Dendritic cell treated with granulocyte-macrophage colony-stimulating factor and Interleukin-4, amounts not matched to agents 40 ng/mL and 50 ng/mL, for 4 days (primary cell): Measurements from ENCODE around the gene ARSJ.
"Not testable (repeated sequence)": the region's sequence is repeated elsewhere in the genome, so short reads cannot be mapped to it uniquely, and the experiment has no call there.

Source experiments
- H3K27ac Mint-ChIP-seq: one replicate; pipeline ENCODE4 v1.8.0; 2022; ENCODE audit warnings: mild to moderate bottlenecking, mixed read lengths
- H3K27me3 Mint-ChIP-seq: one replicate; pipeline ENCODE4 v1.8.0; 2022; ENCODE audit warnings: mild to moderate bottlenecking, mixed read lengths
- H3K36me3 Mint-ChIP-seq: one replicate; pipeline ENCODE4 v1.8.0; 2022; ENCODE audit warnings: low read depth, mixed read lengths
- H3K4me1 Mint-ChIP-seq: one replicate; pipeline ENCODE4 v1.8.0; 2022; ENCODE audit warnings: low read depth, mixed read lengths
- H3K4me3 Mint-ChIP-seq: one replicate; pipeline ENCODE4 v1.8.0; 2022; ENCODE audit warnings: mild to moderate bottlenecking, moderate library complexity, mixed read lengths
- H3K9me3 Mint-ChIP-seq: one replicate; pipeline ENCODE4 v1.8.0; 2022; ENCODE audit warnings: mixed read lengths
- intact Hi-C: fragments of 100-400 bp; cut with micrococcal nuclease; formaldehyde crosslinking; loops from one replicate; pipeline ENCODE4 v1.15.0; 2022

The ARSJ gene

DNA sequence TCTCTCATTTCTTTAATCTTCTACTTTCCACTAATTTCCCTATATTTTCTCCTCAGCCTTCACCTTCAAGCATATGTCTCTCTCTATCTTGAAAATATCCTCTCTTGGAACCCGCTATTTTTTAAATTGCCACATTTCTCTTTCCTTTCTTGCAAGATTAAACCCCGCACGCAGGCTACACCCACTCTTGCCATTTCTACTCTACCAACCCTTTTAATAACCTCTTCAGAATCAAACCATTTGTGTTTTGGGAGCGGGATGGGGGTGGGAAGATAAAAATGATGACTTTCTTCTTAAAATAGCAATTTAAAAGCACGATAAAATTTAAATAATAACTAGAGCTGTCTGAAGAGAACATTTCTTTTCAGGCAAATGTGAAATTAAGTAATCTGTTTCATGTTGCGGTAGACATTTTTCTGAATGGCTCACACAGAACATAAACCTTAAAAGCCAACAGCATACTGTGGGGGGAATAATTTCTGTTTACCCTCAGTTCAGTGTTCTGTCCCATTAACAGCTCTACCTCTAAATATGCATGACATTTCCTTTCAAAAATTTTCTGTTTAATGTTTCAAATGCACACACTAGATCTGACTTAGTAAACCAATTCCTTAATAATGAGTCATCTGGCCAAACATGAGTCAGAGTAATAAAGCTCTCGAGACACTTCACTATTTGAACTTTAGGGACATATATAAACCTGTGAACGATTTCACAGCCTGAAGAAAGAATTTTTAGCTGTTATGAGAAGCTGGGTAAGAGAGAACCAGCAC lies 20.5 kb downstream of the ARSJ start:
- Mint-ChIP-seq H3K4me1 (no peaks in the 10 kb centered on the region), H3K36me3 (no peaks in the 10 kb centered on the region), H3K4me3 (no peak overlapping the region), H3K27me3 (peaks cover 2% of the 10 kb centered on the region), H3K9me3 (peaks cover 12% of the 10 kb centered on the region), H3K27ac (no peak overlapping the region)
- intact Hi-C loops: no loop called here

DNA sequence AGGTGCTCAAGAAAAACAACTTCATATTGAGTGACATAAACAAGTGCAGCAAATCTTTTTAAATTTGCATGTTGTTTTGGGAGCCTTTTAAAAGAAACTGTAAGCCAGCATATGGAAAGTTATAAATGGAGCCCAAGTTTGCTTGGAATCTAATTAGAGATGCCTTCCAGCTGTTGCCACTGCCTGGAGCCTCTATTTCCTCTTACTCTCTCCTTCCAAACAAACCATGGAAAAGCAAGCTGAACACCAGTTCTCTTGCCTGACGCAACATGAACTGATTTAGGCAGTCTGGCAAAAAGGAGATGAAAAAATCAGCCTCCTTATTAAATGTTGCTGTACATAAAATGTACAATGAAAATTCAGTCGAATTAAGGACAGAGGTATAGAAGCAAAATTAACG lies 21.5 kb downstream of the ARSJ start:
- peaks cover 2% of the 10 kb centered on the region for H3K27me3 Mint-ChIP-seq
- no peaks in the 10 kb centered on the region for H3K36me3 Mint-ChIP-seq
- H3K27ac Mint-ChIP-seq: no peak overlapping the region
- no peaks in the 10 kb centered on the region for H3K4me1 Mint-ChIP-seq
- H3K4me3 Mint-ChIP-seq: no peak overlapping the region
- peaks cover 6% of the 10 kb centered on the region for H3K9me3 Mint-ChIP-seq
- intact Hi-C loops: no loop called here

DNA sequence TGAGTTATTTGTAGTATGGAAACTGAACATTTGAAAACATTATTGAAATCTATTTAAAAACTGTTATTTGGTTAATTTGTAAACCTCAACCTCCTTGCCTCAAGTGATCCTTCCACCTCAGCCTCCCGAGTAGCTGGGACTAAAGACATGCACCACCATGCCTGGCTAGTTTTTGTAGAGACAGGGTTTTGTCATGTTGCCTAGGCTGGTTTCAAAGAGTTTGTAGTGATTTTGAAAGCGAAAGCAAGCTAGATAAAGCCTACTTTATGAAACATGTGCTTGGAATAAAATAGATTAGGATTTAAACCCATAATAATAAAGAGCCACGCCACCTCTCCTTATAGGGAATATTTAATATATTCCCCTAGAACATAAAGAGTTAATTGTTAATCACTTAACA lies 23.5 kb downstream of the ARSJ start:
- no peak overlapping the region for H3K27ac Mint-ChIP-seq
- no peak overlapping the region for H3K4me3 Mint-ChIP-seq
- no peaks in the 10 kb centered on the region for H3K4me1 Mint-ChIP-seq
- H3K36me3 Mint-ChIP-seq: no peaks in the 10 kb centered on the region
- peaks cover 6% of the 10 kb centered on the region for H3K27me3 Mint-ChIP-seq
- intact Hi-C loops: no loop called here
- H3K9me3 Mint-ChIP-seq: no peaks in the 10 kb centered on the region

DNA sequence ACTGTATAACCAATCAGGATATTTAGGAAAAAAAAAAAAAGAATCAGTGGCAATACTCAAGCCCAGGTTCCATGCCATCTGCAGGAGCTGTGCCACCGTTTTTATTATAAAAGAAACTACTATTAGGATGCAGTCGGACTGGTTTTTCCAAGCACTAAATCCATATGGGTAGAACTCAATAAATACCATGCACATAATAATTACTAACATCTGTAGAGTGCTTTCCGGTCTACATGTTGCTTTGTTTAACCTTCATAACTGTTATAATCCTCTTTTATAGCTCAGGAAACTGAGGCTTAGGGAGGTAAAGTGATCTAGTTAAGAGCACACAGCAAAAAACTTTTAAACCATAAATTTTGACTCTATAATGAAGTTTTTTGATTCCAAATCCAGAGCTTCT lies 24.0 kb downstream of the ARSJ start:
- Mint-ChIP-seq H3K36me3 (no peaks in the 10 kb centered on the region), H3K4me3 (no peak overlapping the region), H3K4me1 (no peaks in the 10 kb centered on the region), H3K27me3 (peaks cover 6% of the 10 kb centered on the region), H3K27ac (no peak overlapping the region), H3K9me3 (no peaks in the 10 kb centered on the region)
- intact Hi-C loops: no loop called here

DNA sequence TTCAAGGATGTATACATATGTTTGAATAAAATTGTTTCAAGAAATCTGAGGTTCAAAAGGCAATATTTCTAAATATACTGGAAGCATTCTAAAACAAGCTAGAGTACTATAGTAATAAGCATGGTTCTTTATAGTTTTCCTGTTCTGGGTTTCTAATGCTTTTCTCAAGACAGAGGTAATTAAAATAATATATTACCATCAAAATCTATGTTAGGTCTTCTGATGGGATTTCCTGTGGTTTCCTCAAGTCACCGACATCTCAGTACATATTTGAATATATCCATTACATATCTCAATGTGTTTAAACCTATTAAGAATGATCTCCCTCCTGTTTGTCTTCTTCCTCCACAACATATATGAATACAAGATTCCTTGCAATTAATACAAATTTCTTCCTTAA lies 25.6 kb downstream of the ARSJ start:
- intact Hi-C loops: loop anchor here (2.0 kb wide), 1 partner anchor 117 kb away; no protein-coding TSS in a partner anchor

DNA sequence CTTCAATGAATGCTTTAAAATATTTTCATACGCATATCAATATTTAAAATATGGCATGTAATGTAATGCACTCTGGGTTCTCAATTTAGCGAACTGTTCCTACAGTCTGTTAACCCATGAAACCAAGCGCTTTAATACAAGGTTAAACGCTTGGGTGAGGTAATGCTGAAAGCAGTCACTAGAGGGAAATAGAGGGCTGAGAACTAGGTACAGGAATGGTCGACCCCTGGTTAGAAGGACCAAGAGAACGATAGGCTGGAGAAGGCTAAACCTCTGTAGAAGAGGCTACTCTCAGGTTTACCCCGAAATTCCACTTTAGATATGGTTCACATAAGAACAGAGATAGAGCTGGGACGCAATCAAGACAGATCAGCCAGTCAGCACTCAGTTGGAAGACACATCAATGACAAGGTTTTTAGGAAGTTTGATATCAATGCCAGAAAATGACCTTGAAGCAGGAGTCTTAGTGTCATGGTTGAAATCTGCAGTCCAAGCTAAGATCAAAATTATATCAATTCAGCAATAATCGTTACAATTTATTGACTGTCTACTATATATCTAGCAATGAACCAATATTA lies 26.9 kb downstream of the ARSJ start:
- H3K4me3 Mint-ChIP-seq: no peak overlapping the region
- H3K36me3 Mint-ChIP-seq: no peaks in the 10 kb centered on the region
- no peaks in the 10 kb centered on the region for H3K9me3 Mint-ChIP-seq
- peaks cover 6% of the 10 kb centered on the region for H3K27me3 Mint-ChIP-seq
- no peak overlapping the region for H3K27ac Mint-ChIP-seq
- intact Hi-C loops: loop anchor here (2.0 kb wide), 1 partner anchor 118 kb away; no protein-coding TSS in a partner anchor
- H3K4me1 Mint-ChIP-seq: no peaks in the 10 kb centered on the region

More for the DNA sequence above, 25.6 kb downstream of the ARSJ start:
- H3K4me1 Mint-ChIP-seq: no peaks in the 10 kb centered on the region
- no peaks in the 10 kb centered on the region for H3K36me3 Mint-ChIP-seq
- H3K27me3 Mint-ChIP-seq: peaks cover 6% of the 10 kb centered on the region
- no peak overlapping the region for H3K4me3 Mint-ChIP-seq
- no peaks in the 10 kb centered on the region for H3K9me3 Mint-ChIP-seq
- H3K27ac Mint-ChIP-seq: no peak overlapping the region

DNA sequence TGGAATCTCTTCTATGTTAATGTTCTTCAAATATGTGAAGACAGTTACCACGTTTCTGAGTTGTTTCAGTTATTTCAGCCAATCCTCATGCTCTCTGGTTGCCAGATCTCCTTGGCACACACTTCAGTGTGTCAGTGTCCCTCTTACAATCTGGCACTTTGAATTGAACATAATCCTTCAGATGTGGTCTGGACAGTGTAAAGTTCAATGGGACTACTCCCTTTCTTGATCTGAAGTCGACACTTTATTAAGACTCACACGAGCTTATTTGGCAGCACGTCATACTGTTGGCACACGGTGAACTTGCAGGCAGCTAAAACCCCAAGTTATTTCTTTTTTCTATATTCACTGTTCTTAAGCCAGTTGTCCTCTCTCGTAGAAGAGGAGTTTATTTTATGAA lies 28.2 kb downstream of the ARSJ start:
- Mint-ChIP-seq H3K4me1 (no peaks in the 10 kb centered on the region), H3K27me3 (peaks cover 10% of the 10 kb centered on the region), H3K36me3 (no peaks in the 10 kb centered on the region), H3K9me3 (no peaks in the 10 kb centered on the region), H3K4me3 (no peak overlapping the region), H3K27ac (no peak overlapping the region)
- intact Hi-C loops: no loop called here

DNA sequence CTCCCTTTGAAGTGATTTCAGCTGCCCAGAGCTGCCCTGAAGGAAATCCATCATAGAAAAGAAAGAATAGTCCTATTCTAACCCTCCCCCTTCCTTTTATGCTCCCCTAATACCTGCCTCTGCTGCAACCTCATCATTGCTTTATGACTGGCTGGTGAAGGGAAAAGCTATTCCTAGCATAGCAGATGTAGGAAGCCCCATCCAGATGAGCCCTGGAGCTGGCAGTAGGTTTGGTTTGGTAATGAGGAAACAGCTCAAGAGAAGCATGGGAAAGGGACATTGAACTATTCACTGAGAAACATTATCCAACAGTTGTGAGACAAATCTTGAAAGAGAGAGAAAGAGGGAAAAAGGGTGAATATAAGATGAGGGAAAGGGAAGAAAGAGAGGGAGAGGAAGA lies 29.2 kb downstream of the ARSJ start:
- peaks cover 10% of the 10 kb centered on the region for H3K27me3 Mint-ChIP-seq
- H3K36me3 Mint-ChIP-seq: no peaks in the 10 kb centered on the region
- no peak overlapping the region for H3K4me3 Mint-ChIP-seq
- no peaks in the 10 kb centered on the region for H3K4me1 Mint-ChIP-seq
- H3K9me3 Mint-ChIP-seq: no peaks in the 10 kb centered on the region
- intact Hi-C loops: no loop called here
- H3K27ac Mint-ChIP-seq: no peak overlapping the region

DNA sequence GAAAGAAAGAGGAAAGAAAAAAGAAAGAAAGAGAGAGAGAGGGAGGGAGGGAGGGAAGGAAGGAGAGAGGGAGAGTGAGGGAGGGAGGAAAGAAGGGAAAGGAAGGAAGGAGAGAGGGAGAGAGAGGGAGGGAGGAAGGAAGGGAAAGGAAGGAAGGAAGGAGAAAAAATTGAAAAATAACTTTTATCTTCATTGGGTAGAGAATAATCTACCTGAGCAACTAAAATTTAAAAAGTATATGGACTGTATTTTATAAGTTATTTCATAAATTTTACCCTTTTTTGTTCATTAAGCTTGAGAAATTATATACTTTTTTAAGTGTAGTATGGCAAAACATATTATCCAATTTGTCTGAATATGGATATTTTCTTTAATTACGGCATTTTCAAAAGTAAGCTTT lies 32.0 kb downstream of the ARSJ start:
- H3K27ac Mint-ChIP-seq: no peak overlapping the region
- H3K27me3 Mint-ChIP-seq: peaks cover 10% of the 10 kb centered on the region
- intact Hi-C loops: no loop called here
- no peak overlapping the region for H3K4me3 Mint-ChIP-seq
- no peaks in the 10 kb centered on the region for H3K4me1 Mint-ChIP-seq
- H3K9me3 Mint-ChIP-seq: no peaks in the 10 kb centered on the region
- H3K36me3 Mint-ChIP-seq: no peaks in the 10 kb centered on the region

DNA sequence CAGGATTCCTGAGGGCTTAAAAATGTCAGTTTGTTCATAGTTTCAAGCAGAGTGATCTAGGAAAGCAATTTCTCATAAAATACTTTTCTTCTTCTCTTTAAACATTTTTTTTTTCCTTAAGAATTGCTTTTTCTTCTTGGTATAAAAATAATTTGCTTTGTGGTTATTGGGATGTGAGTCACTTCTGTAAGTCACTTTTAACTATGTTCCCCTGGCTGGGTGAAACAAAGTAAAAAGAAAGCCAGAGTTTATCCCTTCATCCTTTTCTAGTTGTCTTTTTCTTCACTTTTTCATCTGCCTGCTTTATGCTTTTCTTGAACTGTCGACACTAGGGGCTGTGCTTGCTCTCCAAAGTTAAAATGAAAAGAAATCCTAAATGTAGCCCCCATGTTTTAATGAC lies 33.5 kb downstream of the ARSJ start:
- no peaks in the 10 kb centered on the region for H3K9me3 Mint-ChIP-seq
- no peak overlapping the region for H3K4me3 Mint-ChIP-seq
- H3K4me1 Mint-ChIP-seq: no peaks in the 10 kb centered on the region
- H3K27me3 Mint-ChIP-seq: peaks cover 6% of the 10 kb centered on the region
- no peaks in the 10 kb centered on the region for H3K36me3 Mint-ChIP-seq
- intact Hi-C loops: no loop called here
- no peak overlapping the region for H3K27ac Mint-ChIP-seq

DNA sequence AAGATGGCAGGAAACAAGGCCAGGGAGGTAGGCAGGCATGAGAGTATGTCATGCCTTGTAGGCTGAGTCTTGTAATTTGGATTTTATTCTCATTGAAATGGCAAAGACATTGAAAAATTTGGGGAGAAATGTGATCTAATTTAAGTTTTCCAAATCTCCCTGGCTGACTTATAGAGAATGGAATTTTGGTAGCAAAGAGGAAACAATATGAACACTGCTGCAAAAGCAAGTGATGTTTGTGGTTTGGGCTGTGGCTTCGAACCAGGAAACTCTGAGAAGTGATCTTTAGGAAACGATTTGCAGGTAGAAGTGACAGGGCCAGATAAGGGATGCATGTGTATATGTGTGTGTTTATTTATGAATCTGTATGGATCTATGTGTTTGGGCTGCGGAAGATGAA lies 35.6 kb downstream of the ARSJ start:
- no peaks in the 10 kb centered on the region for H3K36me3 Mint-ChIP-seq
- no peaks in the 10 kb centered on the region for H3K4me1 Mint-ChIP-seq
- H3K27ac Mint-ChIP-seq: no peak overlapping the region
- H3K9me3 Mint-ChIP-seq: no peaks in the 10 kb centered on the region
- intact Hi-C loops: no loop called here
- H3K4me3 Mint-ChIP-seq: no peak overlapping the region
- peaks cover 6% of the 10 kb centered on the region for H3K27me3 Mint-ChIP-seq

DNA sequence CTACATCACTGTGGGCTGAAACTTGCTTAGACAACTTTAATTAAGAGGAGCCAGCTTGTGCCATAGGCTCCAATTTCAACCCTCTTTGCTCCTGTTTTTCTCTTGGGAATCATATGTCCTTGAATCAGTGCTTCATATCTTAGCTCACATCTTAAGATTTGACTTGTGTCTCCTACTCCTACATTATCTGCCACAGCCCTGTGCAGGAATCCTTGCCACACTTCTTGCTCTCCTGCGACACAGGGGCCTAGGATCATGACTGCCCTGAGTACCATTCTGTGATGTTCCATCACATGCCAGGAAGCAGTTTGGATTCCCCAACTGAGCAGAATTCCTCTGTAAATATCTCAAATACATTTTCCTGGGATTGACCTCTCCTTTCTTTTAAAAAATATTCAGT lies 36.4 kb downstream of the ARSJ start:
- Mint-ChIP-seq H3K27me3 (peaks cover 6% of the 10 kb centered on the region), H3K4me3 (no peak overlapping the region), H3K36me3 (no peaks in the 10 kb centered on the region), H3K4me1 (no peaks in the 10 kb centered on the region), H3K9me3 (no peaks in the 10 kb centered on the region), H3K27ac (no peak overlapping the region)
- intact Hi-C loops: no loop called here

DNA sequence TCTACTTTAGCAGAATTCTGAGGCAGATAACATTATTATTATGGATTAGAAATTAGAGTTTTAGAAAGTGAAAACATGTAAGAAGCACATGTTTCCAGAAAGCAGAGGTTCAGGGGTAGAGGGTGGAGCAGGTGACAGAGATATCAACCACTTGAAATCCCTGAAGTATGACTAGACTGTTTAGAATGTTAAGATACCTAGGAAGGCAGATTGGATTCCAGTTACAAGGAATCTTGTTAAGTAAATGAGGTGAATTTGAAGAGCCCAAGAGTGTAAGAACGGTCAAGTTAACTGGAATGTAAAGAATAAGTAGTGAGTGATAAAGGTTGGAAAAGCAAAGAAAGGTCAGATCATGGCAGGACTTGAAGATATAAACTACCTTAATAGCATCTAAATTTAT lies 37.6 kb downstream of the ARSJ start:
- H3K27me3 Mint-ChIP-seq: peaks cover 3% of the 10 kb centered on the region
- intact Hi-C loops: no loop called here
- no peak overlapping the region for H3K4me3 Mint-ChIP-seq
- no peaks in the 10 kb centered on the region for H3K9me3 Mint-ChIP-seq
- H3K36me3 Mint-ChIP-seq: no peaks in the 10 kb centered on the region
- H3K27ac Mint-ChIP-seq: no peak overlapping the region
- no peaks in the 10 kb centered on the region for H3K4me1 Mint-ChIP-seq

DNA sequence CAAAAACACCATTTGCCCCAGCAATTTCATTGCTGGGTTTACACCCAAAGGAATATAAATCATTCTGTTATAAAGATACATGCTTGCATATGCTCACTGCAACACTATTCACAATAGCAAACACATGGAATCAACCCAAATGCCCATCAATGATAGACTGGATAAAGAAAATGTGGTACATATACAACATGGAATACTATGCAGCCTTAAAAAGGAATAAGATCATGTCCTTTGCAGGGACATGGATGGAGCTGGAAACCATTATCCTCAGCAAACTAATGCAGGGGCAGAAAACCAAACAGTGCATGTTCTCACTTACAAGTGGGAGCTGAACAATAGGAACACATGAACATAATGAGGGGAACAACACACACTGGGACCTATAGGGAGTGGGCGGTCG lies 39.3 kb downstream of the ARSJ start:
- H3K36me3 Mint-ChIP-seq, H3K27ac Mint-ChIP-seq, intact Hi-C loops, H3K4me3 Mint-ChIP-seq, H3K4me1 Mint-ChIP-seq, H3K27me3 Mint-ChIP-seq, H3K9me3 Mint-ChIP-seq: not testable (repeated sequence)

DNA sequence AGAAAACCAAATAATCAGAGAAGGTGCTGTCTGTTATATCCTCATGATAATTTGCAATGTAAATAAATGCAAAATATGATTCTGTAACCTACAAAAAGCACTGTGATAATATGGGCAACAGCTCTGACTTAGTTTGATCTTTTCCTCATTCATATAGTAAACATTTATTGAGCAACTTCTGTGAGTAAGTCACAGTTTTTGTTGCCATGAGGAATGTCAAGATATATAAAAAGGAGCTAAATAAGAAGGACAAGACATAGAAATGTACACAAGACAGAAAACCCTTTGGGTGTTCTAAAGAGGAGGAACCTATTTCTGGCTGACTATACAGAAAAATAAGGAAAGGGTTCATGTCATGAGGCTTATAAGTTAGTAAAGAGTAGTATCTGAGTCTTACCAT lies 44.3 kb downstream of the ARSJ start:
- no peaks in the 10 kb centered on the region for H3K9me3 Mint-ChIP-seq
- intact Hi-C loops: no loop called here
- H3K4me3 Mint-ChIP-seq: no peak overlapping the region
- H3K36me3 Mint-ChIP-seq: no peaks in the 10 kb centered on the region
- no peak overlapping the region for H3K27ac Mint-ChIP-seq
- no peaks in the 10 kb centered on the region for H3K27me3 Mint-ChIP-seq
- H3K4me1 Mint-ChIP-seq: no peaks in the 10 kb centered on the region
